Inferior parietal cortex (tissue), 1 donor: ENCODE data around the gene MS4A10.

ENCODE experiments used
- DNase-seq: peaks from one replicate; pipeline ENCODE4 v3.0.0-alpha.2; 2016; ENCODE audit errors: extremely low spot score

The MS4A10 gene

DNA sequence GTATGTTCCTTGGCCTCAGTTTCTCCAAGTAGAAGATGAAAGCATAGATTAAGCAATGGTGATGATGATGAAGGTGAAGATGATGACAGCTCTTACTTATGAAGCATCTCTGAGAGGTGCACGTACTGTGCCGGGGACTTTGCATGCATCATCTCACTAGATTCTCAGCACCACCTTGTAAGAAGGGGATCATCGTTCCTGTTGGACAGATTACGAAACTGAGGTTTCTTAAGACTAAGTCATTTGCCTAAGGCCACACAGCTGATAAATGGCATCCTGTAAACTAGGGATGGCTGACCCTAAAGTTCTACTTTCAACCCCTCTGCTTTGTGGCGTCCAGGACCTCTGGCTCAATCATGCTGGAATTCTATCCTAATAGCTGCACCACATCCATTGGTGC lies 19.8 kb upstream of the MS4A10 start:
- DNase-seq, result no peak

DNA sequence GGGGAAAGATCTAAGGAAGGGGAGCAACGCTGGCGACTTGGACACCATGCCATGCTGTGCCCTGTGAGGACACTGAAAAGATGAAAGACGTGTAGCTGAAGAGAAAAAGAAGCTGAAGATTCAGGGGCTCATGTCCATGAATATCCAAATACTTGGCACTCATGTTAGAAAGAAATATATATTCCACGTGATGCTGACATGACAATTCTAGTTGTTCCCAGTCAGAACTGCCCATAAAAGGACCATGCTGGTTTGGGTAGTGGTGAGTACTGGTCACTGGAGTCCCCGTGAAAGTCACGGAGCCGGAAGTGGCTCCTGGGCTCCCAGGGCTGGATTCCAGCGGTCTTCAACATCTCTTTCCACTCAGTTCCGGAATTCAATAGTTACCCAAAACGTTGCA lies 18.6 kb upstream of the MS4A10 start:
- no peak for DNase-seq

DNA sequence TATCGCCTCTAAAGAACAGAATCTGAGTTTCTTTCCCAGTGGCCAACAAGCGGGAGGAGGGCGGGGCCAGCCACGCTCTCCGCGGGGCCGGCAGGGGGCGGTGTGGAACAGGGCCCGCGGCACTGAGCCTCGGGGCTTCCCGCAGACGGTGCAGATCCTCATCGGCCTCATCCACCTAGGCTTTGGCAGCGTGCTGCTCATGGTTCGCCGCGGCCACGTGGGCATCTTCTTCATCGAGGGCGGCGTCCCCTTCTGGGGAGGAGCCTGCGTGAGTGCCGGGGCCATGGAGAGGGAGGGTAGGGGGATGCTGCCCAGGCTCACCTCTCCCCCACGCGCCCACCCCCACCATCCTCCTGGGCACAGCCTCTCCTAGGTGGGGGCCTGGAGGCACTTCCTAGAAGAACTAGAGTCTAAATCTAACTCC lies 17.7 kb upstream of the MS4A10 start:
- DNase-seq, result no peak

DNA sequence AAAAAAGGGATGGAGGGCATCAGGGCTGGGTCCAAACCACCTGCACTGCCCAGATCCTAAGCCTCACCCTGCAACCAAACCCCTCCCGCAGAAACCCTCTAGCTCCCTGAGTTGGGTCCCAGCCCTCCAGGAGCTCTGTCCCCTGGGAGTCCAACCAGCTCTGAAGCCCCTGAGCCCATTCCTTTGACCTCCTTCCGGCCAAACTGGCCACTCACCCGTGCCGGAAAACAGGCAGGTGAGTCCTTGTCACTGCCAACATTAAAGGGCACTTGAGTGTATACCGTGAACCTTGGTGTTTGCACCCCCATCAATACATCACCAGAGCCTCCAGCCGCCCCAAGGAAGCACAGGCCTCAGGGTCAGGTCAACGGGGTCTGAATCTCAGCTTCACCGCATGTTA lies 16.9 kb upstream of the MS4A10 start:
- DNase-seq, result no peak

DNA sequence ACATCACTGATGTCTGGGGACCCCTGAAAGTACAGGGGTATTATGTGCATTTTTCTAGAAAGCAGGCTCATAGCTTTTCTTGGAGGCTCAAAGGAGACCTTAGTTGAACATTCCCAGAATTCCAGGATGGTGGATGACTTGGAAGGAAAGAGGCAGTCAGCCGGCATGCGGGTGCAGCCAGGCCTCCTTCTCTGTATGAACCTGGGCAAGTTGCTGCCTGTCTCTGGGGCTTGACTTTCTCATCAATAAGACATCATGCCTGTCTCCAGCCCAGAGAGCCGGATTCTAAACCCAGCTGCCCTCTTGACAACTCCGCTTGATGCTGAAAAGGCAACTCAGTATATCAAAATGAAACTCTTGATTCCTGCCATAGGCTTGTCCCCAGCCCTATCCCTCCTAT lies 15.9 kb upstream of the MS4A10 start:
- no peak for DNase-seq

DNA sequence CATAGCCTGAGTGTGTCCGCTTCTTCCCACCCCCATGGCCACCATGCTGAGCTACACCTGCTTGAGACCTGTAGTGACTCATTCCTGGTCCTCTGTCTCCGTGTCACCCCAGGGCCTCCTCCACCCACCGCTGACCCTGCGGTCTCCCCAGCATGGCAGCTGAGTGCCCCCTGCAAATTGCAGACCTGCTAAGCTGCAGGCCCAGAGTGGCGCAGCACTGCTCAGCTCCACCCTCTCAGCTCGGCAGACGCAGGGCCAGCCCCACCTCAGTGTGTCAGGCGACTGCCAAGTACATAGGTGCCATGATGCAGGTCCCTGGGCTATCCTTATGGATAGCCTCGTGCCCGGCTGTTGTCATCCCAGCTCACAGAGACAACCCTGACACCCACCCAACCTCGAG lies 15.3 kb upstream of the MS4A10 start:
- DNase-seq, result no peak

DNA sequence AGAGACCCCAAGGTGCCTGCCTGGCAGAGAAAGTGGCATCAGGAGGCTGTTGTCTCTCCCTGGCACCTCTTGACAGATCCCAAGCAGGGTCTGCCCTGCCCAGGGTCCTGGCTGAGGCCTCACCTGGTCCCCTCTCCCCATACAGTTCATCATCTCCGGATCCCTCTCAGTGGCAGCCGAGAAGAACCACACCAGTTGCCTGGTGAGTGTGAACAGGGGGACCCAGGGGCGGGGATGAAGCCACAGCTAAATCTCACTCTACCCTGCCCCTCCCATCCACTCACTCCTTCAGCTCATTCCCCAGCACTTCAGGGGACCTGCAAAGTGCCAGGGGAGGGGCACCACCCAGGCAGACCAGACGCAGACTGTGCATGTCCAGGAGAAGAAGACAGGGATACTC lies 14.0 kb upstream of the MS4A10 start:
- DNase-seq, result no peak

DNA sequence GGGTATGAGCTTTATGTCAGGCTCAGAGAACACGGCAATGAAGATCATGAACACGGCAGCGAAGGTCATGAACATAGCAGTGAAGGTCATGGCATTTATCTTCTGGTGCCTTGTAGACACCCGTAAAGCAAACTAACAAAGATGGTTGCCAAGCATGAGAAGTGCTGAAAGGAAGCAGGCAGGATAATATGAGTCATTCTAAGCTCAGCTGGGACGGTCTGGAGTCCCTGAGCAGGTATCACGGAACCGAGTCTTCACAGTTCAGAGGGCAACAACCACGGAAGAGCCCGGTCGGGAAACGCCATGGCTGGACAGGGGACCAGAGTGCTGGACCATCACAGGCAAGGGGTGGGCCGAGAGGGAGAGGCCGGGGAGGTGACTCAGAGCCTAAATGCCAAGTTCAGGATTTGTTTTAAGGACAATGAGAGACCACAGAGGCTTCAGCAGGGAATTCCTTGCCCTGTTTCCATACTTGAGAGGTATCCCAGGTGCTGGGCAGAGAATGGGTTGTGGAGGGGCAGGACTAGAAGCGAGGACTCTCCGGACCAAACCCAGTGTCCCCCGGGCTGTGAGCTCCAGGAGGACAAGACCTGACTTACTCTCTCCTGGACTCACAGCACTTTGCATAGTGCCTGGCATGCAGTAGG lies 13.1 kb upstream of the MS4A10 start:
- no peak for DNase-seq

DNA sequence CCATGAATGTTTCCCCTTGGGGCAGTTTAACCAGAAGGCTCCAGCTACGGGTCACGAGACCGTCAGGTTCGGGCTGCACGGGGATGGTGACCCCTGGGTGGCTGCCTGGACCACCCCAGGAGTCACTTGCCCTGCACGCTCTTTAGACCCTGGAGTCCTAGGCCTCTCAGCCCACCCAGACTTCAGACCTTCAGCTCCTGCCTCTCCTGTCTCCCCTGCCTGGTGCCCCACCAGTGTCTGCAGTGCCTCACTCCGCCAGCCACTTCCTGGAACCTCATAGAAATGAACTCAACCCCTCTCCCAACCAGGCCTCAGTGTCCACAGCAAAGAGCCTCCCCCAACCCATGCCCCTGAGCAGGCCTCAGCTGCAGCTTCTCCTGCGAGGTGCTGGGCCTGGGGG lies 12.5 kb upstream of the MS4A10 start:
- DNase-seq, result no peak

DNA sequence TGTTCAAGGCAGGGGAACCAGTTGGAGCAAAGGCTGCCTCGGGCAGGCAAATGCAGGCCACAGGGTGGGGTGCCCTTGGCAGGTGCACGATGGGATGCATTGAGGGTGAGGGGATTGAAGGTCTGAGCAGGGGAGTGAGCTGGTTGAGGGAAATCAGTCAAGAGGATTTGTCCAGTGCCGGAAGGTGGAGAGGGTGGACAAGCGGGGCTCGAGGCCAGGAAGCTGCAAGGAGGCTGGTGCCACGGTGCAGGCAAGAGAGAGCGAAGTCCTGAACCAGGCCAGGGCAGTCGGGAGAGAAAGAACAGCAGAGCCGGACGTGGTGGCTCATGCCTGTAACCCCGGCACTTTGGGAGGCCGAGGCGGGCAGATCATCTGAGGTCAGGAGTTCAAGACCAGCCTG lies 10.4 kb upstream of the MS4A10 start:
- DNase-seq, result no peak

DNA sequence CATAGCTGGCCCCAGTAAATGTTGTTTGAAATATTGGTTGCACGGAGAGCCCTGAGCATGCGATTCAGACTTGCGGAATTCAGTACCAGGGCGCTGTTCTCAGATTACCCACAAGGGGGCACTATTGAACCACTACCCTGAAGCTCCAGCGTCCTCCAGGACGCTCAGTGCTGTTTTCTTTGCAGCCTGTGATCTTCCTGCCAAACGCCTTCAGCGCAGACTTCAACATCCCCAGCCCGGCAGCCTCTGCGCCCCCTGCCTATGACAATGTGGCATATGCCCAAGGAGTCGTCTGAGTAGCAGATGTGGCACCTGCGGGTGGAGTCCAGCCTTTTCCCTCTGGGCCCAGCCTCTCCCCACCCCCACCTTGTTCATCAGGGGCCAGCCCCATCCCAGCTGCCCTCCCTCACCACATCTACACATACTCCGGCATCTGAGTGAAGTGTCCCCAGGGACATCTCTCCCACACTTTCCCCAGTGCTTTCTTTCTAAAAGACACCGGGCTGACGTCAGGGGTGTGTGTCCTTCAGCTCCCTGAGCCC lies 9.6 kb upstream of the MS4A10 start:
- DNase-seq, result peak; percentile 89

DNA sequence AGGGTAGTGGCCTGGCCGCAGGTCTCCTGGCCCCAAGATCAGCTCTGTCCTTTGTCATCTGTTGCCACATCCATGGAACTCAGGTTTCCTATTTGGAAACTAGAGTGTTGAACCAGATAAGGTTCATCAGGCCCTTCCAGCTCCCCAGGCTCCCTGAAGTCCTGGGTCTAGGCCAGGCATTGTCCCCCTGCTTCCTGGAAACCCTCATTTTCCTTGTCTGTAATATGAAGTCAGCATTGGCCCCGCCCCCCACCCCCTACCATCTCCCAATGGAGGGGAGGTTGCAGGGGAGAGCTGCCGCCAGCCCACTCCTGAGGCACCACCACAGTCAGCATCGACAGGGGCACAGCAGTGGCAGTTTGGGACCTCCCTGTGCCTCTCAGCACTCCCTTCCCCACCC lies 9.0 kb upstream of the MS4A10 start:
- no peak for DNase-seq

DNA sequence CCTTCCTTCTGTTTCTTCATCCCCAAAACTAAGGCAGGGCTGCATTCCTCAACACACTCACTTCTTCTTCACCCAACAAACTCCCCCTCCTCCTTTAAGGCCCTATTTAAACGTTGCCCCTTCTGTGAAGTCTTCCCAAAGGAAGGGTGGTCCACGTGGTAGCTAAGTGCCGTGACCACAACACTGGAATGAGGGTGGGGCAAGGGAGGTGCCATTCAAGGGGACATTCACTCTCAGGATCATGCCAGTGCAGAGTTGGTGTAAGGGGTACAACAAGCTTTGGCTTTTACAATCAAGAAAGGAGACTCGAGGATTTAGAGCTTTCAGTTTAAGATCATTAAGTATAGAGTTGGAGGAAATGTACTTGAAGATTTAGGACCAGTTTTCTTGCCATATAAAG lies 8.0 kb upstream of the MS4A10 start:
- DNase-seq, result no peak

DNA sequence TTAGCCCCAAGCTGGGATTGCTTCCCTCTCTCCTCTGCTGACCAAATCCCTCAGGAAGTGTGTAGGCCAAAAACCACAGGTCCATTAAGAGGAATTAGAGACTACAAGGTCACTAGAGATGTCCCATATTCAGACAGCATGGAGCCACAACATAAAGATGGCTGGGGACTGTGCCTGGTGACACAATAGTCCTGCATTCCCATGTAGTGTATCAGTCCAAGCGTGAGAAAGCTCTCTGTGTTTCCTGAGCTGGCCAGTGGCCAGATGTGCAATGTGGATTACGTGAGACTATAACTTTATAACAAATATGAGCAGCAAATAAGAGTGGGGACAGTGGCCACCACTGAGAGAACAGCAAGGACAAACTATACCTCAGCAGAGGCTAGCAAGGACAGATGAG lies 7.6 kb upstream of the MS4A10 start:
- no peak for DNase-seq

DNA sequence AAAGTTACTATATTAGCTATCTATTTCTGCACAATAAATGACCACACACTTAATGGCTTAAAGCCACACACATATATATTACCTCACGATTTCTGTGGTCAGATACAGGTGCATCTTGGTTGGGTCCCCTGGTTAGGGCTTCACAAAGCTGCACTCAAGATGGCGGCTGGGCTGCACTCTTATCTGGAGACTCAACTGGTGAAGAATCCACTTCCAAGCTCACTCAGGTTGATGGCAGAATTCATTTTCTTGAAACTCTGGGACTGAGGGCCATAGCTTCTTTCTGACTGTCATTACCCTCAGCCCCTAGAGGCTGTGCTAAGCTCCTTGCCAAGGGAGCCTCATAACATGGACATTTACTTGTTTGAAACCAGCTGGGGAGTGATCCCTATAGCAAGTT lies 5.1 kb upstream of the MS4A10 start:
- DNase-seq, result no peak

DNA sequence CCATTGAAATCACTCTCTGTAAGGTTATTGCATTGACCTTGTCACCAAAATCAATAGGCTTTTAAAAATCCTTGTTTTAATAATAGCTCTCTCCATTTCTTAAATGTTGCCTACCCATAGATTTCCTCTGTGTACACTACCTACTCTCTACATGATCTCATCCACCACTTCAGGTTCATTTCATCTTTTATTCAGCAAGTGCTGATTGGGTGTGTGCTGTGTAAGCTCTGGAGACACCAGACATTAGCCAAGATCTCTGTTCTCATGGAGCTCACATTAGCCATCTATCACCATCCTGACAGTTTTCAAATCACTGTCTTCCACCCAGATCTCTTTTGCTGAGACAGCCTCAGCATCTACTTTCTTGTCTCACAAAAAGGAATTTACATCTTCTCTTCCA lies 4.4 kb upstream of the MS4A10 start:
- no peak for DNase-seq

DNA sequence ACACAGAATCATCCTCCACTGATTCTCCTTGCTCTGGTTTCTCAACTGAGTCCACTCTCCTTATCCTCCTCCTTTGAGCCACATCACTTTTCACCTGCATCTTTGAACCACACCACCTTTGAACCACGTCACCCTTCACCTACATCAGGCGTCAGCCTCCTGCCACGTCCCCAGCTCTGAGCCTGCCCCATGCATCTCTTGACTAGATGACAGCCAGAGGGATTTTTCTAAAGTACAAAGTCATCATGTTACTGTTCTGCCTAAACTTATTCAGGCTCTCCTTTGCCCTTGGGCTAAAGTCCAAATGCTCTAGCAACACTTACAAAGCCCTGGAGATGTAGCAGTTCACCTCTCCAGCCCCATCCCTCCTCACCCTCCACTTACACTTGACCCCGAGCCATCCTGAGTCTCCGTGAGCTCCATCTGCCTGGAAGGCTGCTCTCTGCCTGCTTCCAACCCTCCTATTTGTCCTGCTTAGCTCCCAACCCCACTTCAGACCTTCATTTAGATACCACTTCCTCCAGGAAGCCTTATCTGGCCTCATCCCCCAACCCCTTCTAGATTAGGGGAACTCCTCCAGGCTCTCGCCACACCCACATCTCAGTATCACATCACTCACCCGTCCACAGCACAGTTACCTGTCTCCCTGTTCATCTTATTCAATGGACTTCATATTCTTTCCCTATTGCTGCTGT lies 3.7 kb upstream of the MS4A10 start:
- DNase-seq, result no peak

DNA sequence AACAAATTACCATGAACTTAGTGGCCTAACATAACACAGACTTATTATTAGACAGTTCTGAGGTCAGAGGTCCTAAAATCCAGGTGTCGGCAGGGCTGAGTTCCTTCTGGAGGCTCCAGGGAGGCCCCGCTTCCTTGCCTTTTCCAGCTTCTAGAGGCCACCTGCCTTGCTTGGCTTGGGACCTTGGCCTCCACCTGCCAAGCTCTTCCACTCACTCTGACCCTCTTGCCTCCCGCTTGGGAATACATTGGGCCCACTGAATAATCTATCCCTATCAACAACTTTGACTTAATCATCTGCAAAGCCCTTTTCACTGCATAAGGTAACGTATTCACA lies 3.2 kb upstream of the MS4A10 start:
- DNase-seq, result no peak

DNA sequence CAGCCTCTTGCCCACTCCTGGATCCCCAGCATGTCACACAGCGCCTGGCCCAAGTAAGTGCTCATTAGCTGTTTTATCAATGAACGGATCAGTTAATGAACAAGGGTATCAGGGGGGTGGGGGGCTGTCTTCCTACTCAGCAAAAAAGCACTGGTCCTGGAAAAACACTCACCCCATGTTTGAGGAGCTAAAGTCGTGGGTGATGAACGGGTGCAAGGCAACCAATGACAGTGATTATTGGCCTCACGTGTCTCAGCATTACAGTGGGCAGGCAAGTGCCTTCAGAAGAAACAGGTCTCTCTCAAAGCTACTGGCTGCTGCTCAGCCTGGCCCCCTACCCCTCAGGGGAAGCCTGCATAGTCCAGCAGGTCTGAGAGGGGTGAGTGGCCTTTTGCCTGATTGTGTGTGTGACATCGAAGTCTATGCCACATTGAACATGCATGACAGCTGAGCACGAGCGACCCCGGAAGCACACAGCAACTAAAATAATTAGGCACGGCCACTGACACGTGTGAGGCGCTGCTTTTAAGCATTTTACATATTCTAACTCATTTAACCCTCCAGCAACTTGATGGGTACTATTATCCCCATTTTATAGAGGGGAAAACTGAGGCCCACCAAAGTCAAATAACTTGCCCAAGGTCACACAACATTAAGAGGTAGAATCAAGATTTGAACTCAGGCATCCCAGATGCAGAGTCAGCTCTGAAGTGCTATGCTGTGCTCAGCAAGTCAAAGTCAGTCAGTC lies 2.6 kb upstream of the MS4A10 start:
- DNase-seq, result no peak

DNA sequence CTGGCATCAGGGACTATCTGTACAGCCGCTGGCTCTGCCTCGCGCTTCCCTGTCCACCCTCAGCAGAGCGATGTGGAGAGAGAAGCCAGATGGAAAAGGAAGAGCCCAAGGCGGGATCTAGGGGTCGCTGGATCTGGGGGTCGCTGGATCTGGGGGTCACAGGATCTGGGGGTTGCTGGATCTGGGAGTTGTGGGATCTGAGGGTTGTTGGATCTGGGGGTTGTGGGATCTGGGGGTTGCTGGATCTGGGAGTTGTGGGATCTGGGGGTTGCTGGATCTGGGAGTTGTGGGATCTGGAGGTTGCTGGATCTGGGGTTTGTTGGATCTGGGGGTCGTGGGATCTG lies 2.0 kb upstream of the MS4A10 start:
- no peak for DNase-seq

DNA sequence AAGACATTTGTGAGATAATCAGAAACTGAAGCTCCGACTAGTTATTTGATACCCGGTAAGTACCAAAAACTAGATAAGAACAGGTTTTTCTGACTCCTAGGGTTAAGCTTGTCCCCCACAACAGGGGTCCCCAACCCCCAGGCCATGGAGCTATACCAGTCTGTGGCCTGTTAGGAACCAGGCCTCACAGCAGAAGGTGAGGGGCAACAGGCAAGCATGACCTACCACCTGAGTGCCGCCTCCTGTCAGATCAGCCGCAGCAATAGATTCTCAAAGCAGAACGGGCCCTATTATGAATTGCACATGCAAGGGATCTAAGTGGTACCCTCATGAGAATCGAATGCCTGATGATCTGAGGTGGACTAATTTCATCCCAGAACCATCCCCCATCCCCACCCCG lies 1.2 kb upstream of the MS4A10 start:
- no peak for DNase-seq

DNA sequence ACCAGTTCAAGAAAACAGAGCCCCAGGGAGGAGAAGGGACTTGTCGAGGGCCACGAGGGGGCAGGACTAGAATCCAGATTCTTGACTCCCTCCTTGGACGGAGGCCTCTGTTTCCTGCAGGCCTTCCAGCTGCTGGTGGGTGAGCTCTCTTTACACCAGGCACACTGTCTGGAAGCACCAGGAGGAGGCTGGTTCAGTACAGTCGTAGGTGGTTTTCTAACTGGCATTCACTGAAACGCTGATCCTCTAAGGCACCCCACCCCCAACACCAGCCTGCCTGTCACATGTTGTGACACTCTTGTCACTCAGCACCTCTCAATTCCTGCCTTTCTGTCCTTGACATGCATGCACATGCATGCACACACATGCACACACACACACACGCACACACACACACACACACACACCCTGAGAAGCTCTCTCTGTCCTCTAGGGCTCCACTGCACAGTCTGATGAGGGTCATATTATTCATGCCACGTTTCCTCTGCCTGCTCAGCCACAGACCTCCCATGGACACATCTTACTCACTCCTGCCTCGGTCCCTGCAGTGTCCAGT lies 751 bp downstream of the MS4A10 start:
- no peak for DNase-seq
